ENCODE measurements around the gene ARFGEF2. TPM values are rescaled to one million over a fixed set of nuclear protein-coding genes. Genes with fewer than 3 reads are reported as not detected.

Gene ARFGEF2
- polyA plus RNA-seq, 1 donor from 2014 or later = 19.8 TPM

- no peak overlapping the region for H3K27ac ChIP-seq (ENCODE audit: low read length)
- H3K9me2 ChIP-seq (ENCODE audit: insufficient read depth, low read length) = no peaks in the 10 kb centered on the region
- no peak overlapping the region for H3K4me3 ChIP-seq (ENCODE audit: low read length)
- TF ChIP-seq MXI1 (conservative IDR thresholded peaks at IDR 0.05; ENCODE audit: poor library complexity, severe bottlenecking) = no peak
- TF ChIP-seq TAF1 (IDR thresholded peaks at IDR 0.05; ENCODE audit: low read depth) = no peak
- no peak for TF ChIP-seq RAD21 (conservative IDR thresholded peaks at IDR 0.05)
- no peak for TF ChIP-seq EZH2 (IDR thresholded peaks at IDR 0.05; ENCODE audit: borderline replicate concordance, insufficient read depth, low read length, poor library complexity, severe bottlenecking)
- no peak for TF ChIP-seq EP300 (conservative IDR thresholded peaks at IDR 0.05; ENCODE audit: poor library complexity, severe bottlenecking)
- TF ChIP-seq, protein P1, sequence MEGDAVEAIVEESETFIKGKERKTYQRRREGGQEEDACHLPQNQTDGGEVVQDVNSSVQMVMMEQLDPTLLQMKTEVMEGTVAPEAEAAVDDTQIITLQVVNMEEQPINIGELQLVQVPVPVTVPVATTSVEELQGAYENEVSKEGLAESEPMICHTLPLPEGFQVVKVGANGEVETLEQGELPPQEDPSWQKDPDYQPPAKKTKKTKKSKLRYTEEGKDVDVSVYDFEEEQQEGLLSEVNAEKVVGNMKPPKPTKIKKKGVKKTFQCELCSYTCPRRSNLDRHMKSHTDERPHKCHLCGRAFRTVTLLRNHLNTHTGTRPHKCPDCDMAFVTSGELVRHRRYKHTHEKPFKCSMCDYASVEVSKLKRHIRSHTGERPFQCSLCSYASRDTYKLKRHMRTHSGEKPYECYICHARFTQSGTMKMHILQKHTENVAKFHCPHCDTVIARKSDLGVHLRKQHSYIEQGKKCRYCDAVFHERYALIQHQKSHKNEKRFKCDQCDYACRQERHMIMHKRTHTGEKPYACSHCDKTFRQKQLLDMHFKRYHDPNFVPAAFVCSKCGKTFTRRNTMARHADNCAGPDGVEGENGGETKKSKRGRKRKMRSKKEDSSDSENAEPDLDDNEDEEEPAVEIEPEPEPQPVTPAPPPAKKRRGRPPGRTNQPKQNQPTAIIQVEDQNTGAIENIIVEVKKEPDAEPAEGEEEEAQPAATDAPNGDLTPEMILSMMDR (IDR thresholded peaks at IDR 0.05; ENCODE audit: poor library complexity, severe bottlenecking) = no peak
- TF ChIP-seq, protein P2, sequence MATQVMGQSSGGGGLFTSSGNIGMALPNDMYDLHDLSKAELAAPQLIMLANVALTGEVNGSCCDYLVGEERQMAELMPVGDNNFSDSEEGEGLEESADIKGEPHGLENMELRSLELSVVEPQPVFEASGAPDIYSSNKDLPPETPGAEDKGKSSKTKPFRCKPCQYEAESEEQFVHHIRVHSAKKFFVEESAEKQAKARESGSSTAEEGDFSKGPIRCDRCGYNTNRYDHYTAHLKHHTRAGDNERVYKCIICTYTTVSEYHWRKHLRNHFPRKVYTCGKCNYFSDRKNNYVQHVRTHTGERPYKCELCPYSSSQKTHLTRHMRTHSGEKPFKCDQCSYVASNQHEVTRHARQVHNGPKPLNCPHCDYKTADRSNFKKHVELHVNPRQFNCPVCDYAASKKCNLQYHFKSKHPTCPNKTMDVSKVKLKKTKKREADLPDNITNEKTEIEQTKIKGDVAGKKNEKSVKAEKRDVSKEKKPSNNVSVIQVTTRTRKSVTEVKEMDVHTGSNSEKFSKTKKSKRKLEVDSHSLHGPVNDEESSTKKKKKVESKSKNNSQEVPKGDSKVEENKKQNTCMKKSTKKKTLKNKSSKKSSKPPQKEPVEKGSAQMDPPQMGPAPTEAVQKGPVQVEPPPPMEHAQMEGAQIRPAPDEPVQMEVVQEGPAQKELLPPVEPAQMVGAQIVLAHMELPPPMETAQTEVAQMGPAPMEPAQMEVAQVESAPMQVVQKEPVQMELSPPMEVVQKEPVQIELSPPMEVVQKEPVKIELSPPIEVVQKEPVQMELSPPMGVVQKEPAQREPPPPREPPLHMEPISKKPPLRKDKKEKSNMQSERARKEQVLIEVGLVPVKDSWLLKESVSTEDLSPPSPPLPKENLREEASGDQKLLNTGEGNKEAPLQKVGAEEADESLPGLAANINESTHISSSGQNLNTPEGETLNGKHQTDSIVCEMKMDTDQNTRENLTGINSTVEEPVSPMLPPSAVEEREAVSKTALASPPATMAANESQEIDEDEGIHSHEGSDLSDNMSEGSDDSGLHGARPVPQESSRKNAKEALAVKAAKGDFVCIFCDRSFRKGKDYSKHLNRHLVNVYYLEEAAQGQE (IDR thresholded peaks at IDR 0.05; ENCODE audit: borderline replicate concordance) = no peak
- TF ChIP-seq SMC3 (conservative IDR thresholded peaks at IDR 0.05; ENCODE audit: poor library complexity) = no peak
- no peak for TF ChIP-seq POLR2AphosphoS5 (IDR thresholded peaks at IDR 0.05)
- no peaks in the 10 kb centered on the region for H3K36me3 ChIP-seq (ENCODE audit: insufficient read depth, low read length)
- H2AFZ ChIP-seq (ENCODE audit: low read depth, low read length) = no peak overlapping the region
- H3K9ac ChIP-seq (ENCODE audit: low read length) = no peak overlapping the region
- no peaks in the 10 kb centered on the region for H3K79me2 ChIP-seq (replicated peaks; ENCODE audit: insufficient read depth, low read length)
- H3K4me2 ChIP-seq (ENCODE audit: low read length) = no peak overlapping the region
- H3K9me3 ChIP-seq (ENCODE audit: low read length) = no peaks in the 10 kb centered on the region
- no peaks in the 10 kb centered on the region for H3F3A ChIP-seq (ENCODE audit: insufficient read depth, low read length, poor library complexity, severe bottlenecking)
- no peaks in the 10 kb centered on the region for H4K20me1 ChIP-seq (ENCODE audit: insufficient read depth)
- no peaks in the 10 kb centered on the region for H3K27me3 ChIP-seq (ENCODE audit: insufficient read depth, low read depth, low read length)
Measured at GRCh38 chr20:48908656-48909319, 12.7 kb upstream of the ARFGEF2 start.

DNA sequence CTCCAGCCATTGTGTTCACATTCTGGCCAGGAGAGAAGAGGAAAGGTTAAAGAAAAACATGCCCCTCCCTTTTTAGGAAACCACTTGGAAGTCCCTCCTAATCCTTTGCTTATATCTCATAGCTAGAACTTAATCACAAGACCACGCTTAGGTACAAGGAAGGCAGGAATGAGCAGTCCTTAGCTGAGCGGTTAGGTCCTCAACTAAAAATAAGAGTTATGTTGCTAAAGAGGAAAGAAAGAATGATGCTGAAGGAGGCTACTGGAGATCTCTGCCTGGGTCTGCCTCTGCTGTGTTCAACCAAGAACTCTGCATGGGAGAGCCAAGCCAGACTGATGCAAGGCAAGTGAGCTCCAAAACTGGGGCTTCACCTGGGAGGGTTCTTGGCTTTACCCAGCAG, 11.6 kb upstream of the ARFGEF2 start:
- Histone ChIP-seq H3K36me3 (ENCODE audit: insufficient read depth, low read length) (no peaks in the 10 kb centered on the region), H3F3A (ENCODE audit: insufficient read depth, low read length, poor library complexity, severe bottlenecking) (no peaks in the 10 kb centered on the region), H2AFZ (ENCODE audit: low read depth, low read length) (no peak overlapping the region), H3K9ac (ENCODE audit: low read length) (no peak overlapping the region), H3K4me2 (ENCODE audit: low read length) (no peak overlapping the region), H3K4me3 (ENCODE audit: low read length) (no peak overlapping the region), H3K27ac (ENCODE audit: low read length) (no peak overlapping the region), H3K9me3 (ENCODE audit: low read length) (no peaks in the 10 kb centered on the region), H4K20me1 (ENCODE audit: insufficient read depth) (no peaks in the 10 kb centered on the region), H3K27me3 (ENCODE audit: insufficient read depth, low read depth, low read length) (no peaks in the 10 kb centered on the region), H3K79me2 (replicated peaks; ENCODE audit: insufficient read depth, low read length) (no peaks in the 10 kb centered on the region), H3K9me2 (ENCODE audit: insufficient read depth, low read length) (no peaks in the 10 kb centered on the region)
- TF ChIP-seq EZH2 (IDR thresholded peaks at IDR 0.05; ENCODE audit: borderline replicate concordance, insufficient read depth, low read length, poor library complexity, severe bottlenecking) = no peak
- TF ChIP-seq POLR2AphosphoS5 (IDR thresholded peaks at IDR 0.05) = no peak
- no peak for TF ChIP-seq EP300 (conservative IDR thresholded peaks at IDR 0.05; ENCODE audit: poor library complexity, severe bottlenecking)
- TF ChIP-seq, protein P1 (IDR thresholded peaks at IDR 0.05; ENCODE audit: poor library complexity, severe bottlenecking) = no peak
- TF ChIP-seq RAD21 (conservative IDR thresholded peaks at IDR 0.05) = no peak
- TF ChIP-seq, protein P2 (IDR thresholded peaks at IDR 0.05; ENCODE audit: borderline replicate concordance) = no peak
- no peak for TF ChIP-seq TAF1 (IDR thresholded peaks at IDR 0.05; ENCODE audit: low read depth)
- no peak for TF ChIP-seq MXI1 (conservative IDR thresholded peaks at IDR 0.05; ENCODE audit: poor library complexity, severe bottlenecking)
- no peak for TF ChIP-seq SMC3 (conservative IDR thresholded peaks at IDR 0.05; ENCODE audit: poor library complexity)
